Measurements from ENCODE around the gene ISG20L2. TPM values are rescaled to one million over a fixed set of nuclear protein-coding genes. Genes with fewer than 3 reads are reported as not detected.
"Not testable (repeated sequence)": the region's sequence is repeated elsewhere in the genome, so short reads cannot be mapped to it uniquely, and the experiment has no call there.

ISG20L2 gene
- total RNA-seq, 6 experiments from 2014 or later = 10.3 to 14.1 (median 12.2) TPM

DNA sequence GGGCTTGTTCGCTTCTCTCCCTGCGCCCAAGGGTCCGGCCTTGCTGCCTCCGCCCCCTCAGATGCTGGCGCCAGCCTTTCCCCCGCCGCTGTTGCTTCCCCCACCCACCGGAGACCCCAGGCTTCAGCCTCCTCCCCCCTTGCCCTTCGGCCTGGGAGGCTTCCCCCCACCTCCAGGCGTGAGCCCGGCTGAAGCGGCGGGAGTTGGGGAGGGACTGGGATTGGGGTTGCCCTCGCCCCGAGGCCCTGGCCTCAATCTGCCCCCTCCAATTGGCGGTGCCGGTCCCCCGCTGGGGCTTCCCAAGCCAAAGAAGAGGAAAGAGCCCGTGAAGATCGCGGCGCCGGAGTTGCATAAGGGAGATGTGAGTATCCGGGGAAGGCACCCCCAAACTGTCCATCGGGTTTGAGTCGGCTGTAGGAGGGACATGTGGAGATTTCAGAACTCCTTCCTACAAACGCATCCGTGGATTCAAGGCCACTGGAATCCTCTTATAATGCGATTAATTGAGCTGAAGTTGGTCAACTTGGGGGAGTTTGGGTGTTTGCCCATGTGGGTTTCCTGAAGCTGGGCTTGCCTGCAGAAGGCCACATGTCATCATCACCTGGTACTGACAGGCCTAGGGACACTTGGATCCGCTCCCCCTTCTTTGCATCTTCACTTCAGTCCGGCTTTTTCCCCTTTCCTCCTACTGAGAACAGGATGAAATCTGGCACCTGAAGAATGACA lies 39.5 kb upstream of the ISG20L2 start:
- peaks cover 0 to 32% (median 3%) of the 10 kb centered on the region in 4 donors for H3K4me1 ChIP-seq
- H3K36me3 ChIP-seq = peaks cover 0 to 6% (median 0%) of the 10 kb centered on the region in 4 donors
- H3K9me3 ChIP-seq = no peaks in the 10 kb centered on the region
- DNase-seq (peak in 1 of 3 donors; percentile 70), ATAC-seq (peak; percentile 1 to 8 (median 5))
- peak overlapping the region; percentile 85 to 93 (median 88) for H3K27ac ChIP-seq
- H3K27me3 ChIP-seq = no peaks in the 10 kb centered on the region
- WGBS (ENCODE audit: insufficient coverage, low coverage, low lambda C conversion rate, missing lambda C conversion rate) = 1% methylated on average over 15 of the region's 31 CpGs
- peak overlapping the region; percentile 81 to 96 (median 91) for H3K4me3 ChIP-seq
- TF ChIP-seq POLR2A (IDR thresholded peaks at IDR 0.05) = no peak
- TF ChIP-seq, protein P1, sequence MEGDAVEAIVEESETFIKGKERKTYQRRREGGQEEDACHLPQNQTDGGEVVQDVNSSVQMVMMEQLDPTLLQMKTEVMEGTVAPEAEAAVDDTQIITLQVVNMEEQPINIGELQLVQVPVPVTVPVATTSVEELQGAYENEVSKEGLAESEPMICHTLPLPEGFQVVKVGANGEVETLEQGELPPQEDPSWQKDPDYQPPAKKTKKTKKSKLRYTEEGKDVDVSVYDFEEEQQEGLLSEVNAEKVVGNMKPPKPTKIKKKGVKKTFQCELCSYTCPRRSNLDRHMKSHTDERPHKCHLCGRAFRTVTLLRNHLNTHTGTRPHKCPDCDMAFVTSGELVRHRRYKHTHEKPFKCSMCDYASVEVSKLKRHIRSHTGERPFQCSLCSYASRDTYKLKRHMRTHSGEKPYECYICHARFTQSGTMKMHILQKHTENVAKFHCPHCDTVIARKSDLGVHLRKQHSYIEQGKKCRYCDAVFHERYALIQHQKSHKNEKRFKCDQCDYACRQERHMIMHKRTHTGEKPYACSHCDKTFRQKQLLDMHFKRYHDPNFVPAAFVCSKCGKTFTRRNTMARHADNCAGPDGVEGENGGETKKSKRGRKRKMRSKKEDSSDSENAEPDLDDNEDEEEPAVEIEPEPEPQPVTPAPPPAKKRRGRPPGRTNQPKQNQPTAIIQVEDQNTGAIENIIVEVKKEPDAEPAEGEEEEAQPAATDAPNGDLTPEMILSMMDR (IDR thresholded peaks at IDR 0.05) = no peak
- intact Hi-C loops (cut with DNase I) = no loop called here

DNA sequence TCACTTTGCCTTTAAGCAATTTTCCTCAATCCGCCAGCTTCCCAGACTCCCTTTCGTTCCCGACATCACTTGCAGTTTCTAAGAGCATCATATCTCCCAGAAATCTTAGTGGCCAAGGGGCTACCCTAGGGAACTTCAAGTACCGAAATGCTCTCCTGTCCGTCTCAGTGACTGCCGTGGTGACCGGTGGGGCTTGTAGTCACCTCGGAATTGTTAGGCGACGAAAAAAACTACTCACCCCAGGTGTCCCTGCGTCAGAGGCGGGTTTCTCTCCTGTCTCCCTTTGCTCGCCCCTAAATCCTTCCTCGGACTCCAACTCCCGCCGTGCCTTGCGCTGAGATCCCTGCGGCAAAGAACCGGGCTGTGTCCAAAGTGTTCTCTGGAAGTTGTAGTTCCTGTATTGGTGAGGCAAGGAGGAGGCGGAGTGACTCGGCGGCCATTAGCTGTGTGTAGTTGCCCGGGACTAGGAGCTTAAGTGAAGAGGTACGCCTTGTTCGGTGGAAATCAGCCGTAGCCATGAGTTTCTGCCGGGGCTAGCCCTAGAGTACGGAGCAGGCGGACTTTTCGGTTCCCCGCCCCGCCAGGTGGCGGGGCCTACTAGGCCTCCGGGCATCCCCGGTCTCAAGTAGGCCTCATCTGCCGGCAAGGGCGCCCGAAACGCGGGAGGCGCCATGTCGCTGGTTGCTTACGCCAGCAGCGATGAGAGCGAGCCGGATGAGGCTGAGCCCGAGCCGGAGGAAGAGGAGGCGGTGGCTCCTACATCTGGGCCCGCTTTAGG lies 38.7 kb upstream of the ISG20L2 start, which contains the start of gene PRCC:
TSS of gene PRCC (plus strand) at position 435 of the 778 bp plus-strand sequence. CDS start at position 672, 237 bp downstream.
- H3K27me3 ChIP-seq = no peaks in the 10 kb centered on the region
- intact Hi-C loops (cut with DNase I) = no loop called here
- no peaks in the 10 kb centered on the region for H3K9me3 ChIP-seq
- ATAC-seq (peak; percentile 93 to 98 (median 94)), DNase-seq (peak; percentile 97 to 99 (median 99))
- peaks cover 0 to 32% (median 3%) of the 10 kb centered on the region in 4 donors for H3K4me1 ChIP-seq
- under 1% methylated on average over 19 of the region's 50 CpGs for WGBS (ENCODE audit: insufficient coverage, low coverage, low lambda C conversion rate, missing lambda C conversion rate)
- H3K36me3 ChIP-seq = peaks cover 0 to 6% (median 0%) of the 10 kb centered on the region in 4 donors
- H3K27ac ChIP-seq = peak within 1 kb of the TSS; percentile 85 to 93 (median 88)
- peak within 1 kb of the TSS; percentile 81 to 96 (median 91) for H3K4me3 ChIP-seq
- TF ChIP-seq, protein P1 (IDR thresholded peaks at IDR 0.05) = no peak
- peak; percentile 25 for TF ChIP-seq POLR2A (IDR thresholded peaks at IDR 0.05)

DNA sequence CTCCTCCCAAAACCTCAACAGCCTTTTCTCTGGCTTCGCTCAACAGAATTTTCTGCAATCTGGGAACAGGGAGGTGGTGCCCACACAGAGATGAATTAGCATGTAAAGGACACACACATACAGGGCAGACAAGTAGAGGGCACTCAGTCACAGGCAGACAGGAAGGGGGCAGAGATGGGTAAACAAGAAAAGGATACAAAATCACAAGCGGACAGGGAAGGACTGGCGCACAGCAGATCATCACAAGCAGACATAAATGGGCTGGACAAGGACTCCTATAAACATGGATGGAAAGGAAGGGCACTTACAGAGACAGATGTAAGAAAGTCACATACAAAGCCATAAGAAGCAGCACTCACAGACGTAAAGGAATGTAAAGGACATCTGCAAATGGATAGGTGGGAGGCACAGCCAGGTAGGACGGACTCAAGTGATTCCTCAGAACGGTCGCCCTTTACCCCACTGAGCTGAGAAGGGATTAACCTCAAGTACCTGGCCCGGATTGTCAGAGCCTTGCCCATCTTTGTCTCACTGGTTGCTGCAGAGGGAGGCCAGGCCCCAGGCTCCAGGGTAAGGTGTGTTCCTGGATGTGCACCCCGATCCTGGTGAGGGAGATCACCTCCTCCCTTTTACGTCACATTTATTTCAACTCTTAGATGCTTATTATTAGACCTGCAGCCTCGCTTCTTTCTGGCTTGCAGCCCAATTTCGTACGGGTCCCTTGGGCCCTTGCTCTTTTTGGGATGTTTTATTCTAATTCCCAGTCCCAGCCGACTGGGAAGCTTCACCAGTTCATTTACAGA lies 37.9 kb upstream of the ISG20L2 start:
- no peak for DNase-seq
- H3K27me3 ChIP-seq = no peaks in the 10 kb centered on the region
- peaks cover 0 to 6% (median 0%) of the 10 kb centered on the region in 4 donors for H3K36me3 ChIP-seq
- ATAC-seq = peak; percentile 6 to 22 (median 14)
- H3K4me1 ChIP-seq = peaks cover 0 to 30% (median 3%) of the 10 kb centered on the region in 4 donors
- TF ChIP-seq, protein P1 (IDR thresholded peaks at IDR 0.05) = no peak
- TF ChIP-seq POLR2A (IDR thresholded peaks at IDR 0.05) = no peak
- intact Hi-C loops (cut with DNase I) = no loop called here
- H3K9me3 ChIP-seq = no peaks in the 10 kb centered on the region
- WGBS (ENCODE audit: insufficient coverage, low coverage, low lambda C conversion rate, missing lambda C conversion rate) = 7% methylated on average over 11 of the region's 14 CpGs
- H3K4me3 ChIP-seq = peak overlapping the region; percentile 64 to 91 (median 73)
- H3K27ac ChIP-seq = peak overlapping the region; percentile 71 to 85 (median 79)

DNA sequence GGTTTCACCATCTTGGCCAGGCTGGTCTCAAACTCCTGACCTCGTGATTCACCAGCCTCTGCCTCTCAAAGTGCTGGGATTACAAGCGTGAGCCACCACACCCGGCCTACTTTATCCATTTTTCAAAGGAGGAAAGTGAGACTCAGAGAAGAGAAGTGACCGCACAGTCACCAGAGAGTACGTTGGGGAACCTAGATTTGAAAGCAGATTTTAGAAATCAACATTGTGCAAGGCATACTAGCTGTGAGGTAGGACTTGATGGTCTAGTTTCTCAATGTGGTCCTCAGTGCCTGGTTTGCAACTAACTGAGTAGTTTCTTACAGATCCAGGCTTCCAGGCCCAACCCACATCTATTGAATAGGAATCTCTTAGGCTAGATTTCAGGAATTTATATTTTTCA lies 37.1 kb upstream of the ISG20L2 start:
- intact Hi-C loops (cut with DNase I) = no loop called here
- WGBS (ENCODE audit: insufficient coverage, low coverage, low lambda C conversion rate, missing lambda C conversion rate) = 92% methylated on average over 4 of the region's 5 CpGs
- no peak for ATAC-seq
- peak overlapping the region in 2 of 3 donors; percentile 73 to 91 for H3K4me3 ChIP-seq
- peaks cover 0 to 22% (median 3%) of the 10 kb centered on the region in 4 donors for H3K4me1 ChIP-seq
- peak overlapping the region in 1 of 3 donors; percentile 85 for H3K27ac ChIP-seq
- peaks cover 0 to 5% (median 0%) of the 10 kb centered on the region in 4 donors for H3K36me3 ChIP-seq
- no peaks in the 10 kb centered on the region for H3K9me3 ChIP-seq
- DNase-seq = no peak
- no peaks in the 10 kb centered on the region for H3K27me3 ChIP-seq
- TF ChIP-seq, protein P1 (IDR thresholded peaks at IDR 0.05) = no peak
- TF ChIP-seq POLR2A (IDR thresholded peaks at IDR 0.05) = no peak

DNA sequence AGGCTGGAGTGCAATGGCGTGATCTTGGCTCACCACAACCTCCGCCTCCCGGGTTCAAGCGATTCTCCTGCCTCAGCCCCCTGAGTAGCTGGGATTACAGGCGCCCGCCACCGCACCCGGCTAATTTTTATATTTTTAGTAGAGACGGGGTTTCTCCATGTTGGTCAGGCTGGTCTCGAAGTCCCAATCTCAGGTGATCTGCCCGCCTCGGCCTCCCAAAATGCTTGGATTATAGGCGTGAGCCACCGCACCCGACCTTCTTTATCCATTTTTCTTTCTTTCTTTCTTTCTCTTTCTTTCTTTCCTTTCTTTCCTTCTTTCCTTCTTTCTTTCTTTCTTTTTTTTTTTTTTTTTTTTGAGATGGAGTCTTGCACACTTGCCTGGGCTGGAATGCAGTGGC lies 36.6 kb upstream of the ISG20L2 start:
- WGBS (ENCODE audit: insufficient coverage, low coverage, low lambda C conversion rate, missing lambda C conversion rate) = 97% methylated on average over 14 of the region's 15 CpGs
- H3K9me3 ChIP-seq; intact Hi-C loops (cut with DNase I); H3K27me3 ChIP-seq; DNase-seq; H3K4me3 ChIP-seq; H3K27ac ChIP-seq; H3K36me3 ChIP-seq; ATAC-seq: not testable (repeated sequence)
- peaks cover 0 to 21% (median 3%) of the 10 kb centered on the region in 4 donors for H3K4me1 ChIP-seq
